ENCODE results near the gene FADS1. TPM values are rescaled to one million over a fixed set of nuclear protein-coding genes. Genes with fewer than 3 reads are reported as not detected.

FADS1 gene
- total and polyA plus RNA-seq, 2 of the 8 experiments (the other 6 are each of a cell fraction or from before 2014, with no cell fraction given) = 115 to 141 TPM

DNA sequence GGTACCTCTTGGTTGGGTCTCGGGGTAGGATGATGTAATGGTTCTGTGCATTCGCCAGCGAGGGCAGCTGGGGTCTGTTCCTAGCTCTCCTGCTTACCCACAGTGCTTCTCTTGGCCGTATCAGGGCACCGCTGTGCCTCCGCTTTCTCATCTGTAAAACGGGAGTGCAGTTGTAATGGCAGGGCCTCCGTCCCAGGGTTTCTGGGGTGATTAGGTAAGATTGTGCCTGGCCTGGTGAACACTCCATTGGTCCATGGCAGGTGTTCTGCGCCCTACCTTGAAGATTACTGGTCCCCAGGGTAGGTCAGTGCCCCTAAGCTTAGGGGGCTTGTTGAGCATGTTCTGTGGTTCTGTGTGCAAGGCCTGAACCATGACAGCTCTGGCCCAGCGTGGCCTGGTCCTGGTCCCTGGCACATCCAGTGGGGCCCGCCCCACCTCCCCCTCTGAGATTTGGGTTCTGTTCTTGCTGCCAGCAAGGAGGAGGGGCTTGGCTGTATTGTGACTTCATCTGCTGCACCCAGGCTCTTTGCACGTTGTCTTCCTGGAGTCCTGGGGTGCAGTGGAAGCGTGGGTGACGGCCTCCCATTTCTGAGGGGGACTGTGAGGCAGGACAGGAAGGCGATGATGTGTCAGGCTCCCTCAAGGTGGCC, 59.5 kb downstream of the FADS1 start:
- H2AFZ ChIP-seq (ENCODE audit: low read length) = no peak overlapping the region
- no peaks in the 10 kb centered on the region for H3K9me3 ChIP-seq (ENCODE audit: insufficient read depth in 2 of 2, low read depth in 1 of 2, low read length in 1 of 2)
- no peak for DNase-seq (ENCODE audit: low read depth in 1 of 2, low spot score in 2 of 2)
- H3K14ac ChIP-seq (ENCODE audit: insufficient read length) = no peak overlapping the region
- peak overlapping the region; percentile 66 for H4K91ac ChIP-seq (replicated peaks; ENCODE audit: insufficient read length, low read length)
- peak overlapping the region; percentile 34; the same call in 1 of the 2 replicates for H2BK20ac ChIP-seq (ENCODE audit: low read length)
- no peak overlapping the region for H3K27ac ChIP-seq (ENCODE audit: low read depth, low read length)
- H3K27me3 ChIP-seq (replicated peaks in 1 of 4; ENCODE audit: control insufficient read depth in 3 of 4, extremely low read depth in 1 of 4, insufficient read depth in 3 of 4, low read length in 3 of 4) = peaks cover 4 to 16% (median 11%) of the 10 kb centered on the region in 4 experiments; a peak in 6 of 7 replicates
- 90% methylated on average over 15 of the region's 15 CpGs; no CpG with 5 or more reads in 1 of the 2 experiments for WGBS, 2 experiments (ENCODE audit: extremely low coverage in 1 of 2, insufficient coverage in 1 of 2, insufficient read length in 1 of 2, insufficient replicate concordance in 2 of 2, low coverage in 1 of 2, low lambda C conversion rate in 2 of 2, missing lambda C conversion rate in 1 of 2)
- no peak overlapping the region for H4K5ac ChIP-seq (ENCODE audit: insufficient read length, low read depth, low read length)
- H3K23me2 ChIP-seq (ENCODE audit: low read depth, low read length) = no peaks in the 10 kb centered on the region
- H4K20me1 ChIP-seq (replicated peaks in 1 of 2; ENCODE audit: control insufficient read depth in 1 of 2, insufficient read depth in 2 of 2, low read length in 2 of 2) = peaks cover 0 to 1% of the 10 kb centered on the region in 2 experiments
- peak overlapping the region; percentile 83; the same call in 1 of the 2 replicates for H2AK5ac ChIP-seq (ENCODE audit: low read depth, low read length)
- no peak overlapping the region for H4K8ac ChIP-seq (ENCODE audit: extremely low read depth, insufficient read depth, low read length)
- H3K4me2 ChIP-seq (ENCODE audit: insufficient read depth in 1 of 2, low read depth in 2 of 2, low read length in 2 of 2) = no peak overlapping the region; a peak in 1 of 4 replicates
- H3K36me3 ChIP-seq (ENCODE audit: control insufficient read depth in 2 of 4, insufficient read depth in 4 of 4, low read length in 3 of 4) = no peaks in the 10 kb centered on the region
- H3K9ac ChIP-seq (replicated peaks in 1 of 4; ENCODE audit: extremely low read depth in 1 of 4, low read depth in 3 of 4, low read length in 3 of 4) = no peak overlapping the region
- H3K18ac ChIP-seq (ENCODE audit: extremely low read depth, low read length) = peak overlapping the region; percentile 75; the same call in 1 of the 2 replicates
- peaks cover 0 to 22% (median 11%) of the 10 kb centered on the region in 4 experiments; a peak in 6 of 7 replicates for H3K4me1 ChIP-seq (replicated peaks in 1 of 4; ENCODE audit: control insufficient read depth in 3 of 4, insufficient read depth in 4 of 4, low read length in 3 of 4)
- FAIRE-seq = no peak
- peak overlapping the region; percentile 75; the same call in 1 of the 2 replicates for H2BK5ac ChIP-seq (ENCODE audit: low read depth, low read length)
- H3K56ac ChIP-seq (replicated peaks; ENCODE audit: insufficient read length, low read depth, low read length) = no peak overlapping the region
- POLR2A ChIA-PET (ENCODE audit: partially characterized antibody) = interaction anchor here (1.7 to 3.5 kb wide), 2 partner anchors 33 to 36 kb away, joined by 4 to 13 read pairs; partner anchors contain the start of genes FEN1 and TMEM258
- H3K4me3 ChIP-seq (ENCODE audit: extremely low read depth in 1 of 4, insufficient read depth in 2 of 4, low read depth in 3 of 4, low read length in 4 of 4) = no peak overlapping the region
- peak overlapping the region; percentile 95; the same call in 1 of the 2 replicates for H2BK15ac ChIP-seq (ENCODE audit: low read length)
- no peaks in the 10 kb centered on the region for H3K79me1 ChIP-seq (ENCODE audit: low read depth, low read length)
- CTCF ChIA-PET (ENCODE audit: partially characterized antibody) = interaction anchor here (1.0 to 6.0 kb wide), 9 partner anchors 9 to 190 kb away, joined by 3 to 48 read pairs (median 4); no protein-coding TSS in a partner anchor
- no peak overlapping the region for H3K23ac ChIP-seq (ENCODE audit: insufficient read length)
- H3K79me2 ChIP-seq (ENCODE audit: control insufficient read depth in 1 of 2, insufficient read depth in 2 of 2, low read length in 2 of 2) = no peaks in the 10 kb centered on the region
- H2BK12ac ChIP-seq (ENCODE audit: low read depth, low read length) = peak overlapping the region; percentile 81; the same call in 1 of the 2 replicates
- H2BK120ac ChIP-seq (replicated peaks; ENCODE audit: low read depth, low read length) = no peak overlapping the region
- H3K4ac ChIP-seq (replicated peaks; ENCODE audit: insufficient read length, low read depth, low read length) = peak overlapping the region; percentile 32
- TF ChIP-seq CBX8 (IDR thresholded peaks at IDR 0.05; ENCODE audit: borderline replicate concordance, low read depth, low read length) (no peak), EZH2 (IDR thresholded peaks at IDR 0.05; ENCODE audit: low read depth, low read length, severe bottlenecking) (no peak), SRF (IDR thresholded peaks at IDR 0.05; ENCODE audit: low read depth, low read length) (no peak)
